Posterior vena cava (tissue), 2 donors: ENCODE data around the gene BRF1. TPM values are rescaled to one million over a fixed set of nuclear protein-coding genes. Genes with fewer than 3 reads are reported as not detected.
"Not testable (repeated sequence)": the region's sequence is repeated elsewhere in the genome, so short reads cannot be mapped to it uniquely, and the experiment has no call there.

ENCODE experiments used
- DNase-seq: peaks from one replicate; pipeline ENCODE4 v3.0.0-alpha.2; 2020; ENCODE audit warnings: low spot score
- intact Hi-C, 2 donors: fragments of 100-400 bp; cut with DNase I; formaldehyde crosslinking; loops; one replicate each; pipeline versions ENCODE4 v1.14.1 to v1.14.2; 2022 to 2023
- total RNA-seq, 2 donors: library from RNA; stranded (reverse); fragmentation: NEBNext Ultra II Directional; extraction: Animal tissue kit (Norgen Biotek cat#: 25700); gene quantifications; one replicate each; pipeline ENCODE4 v1.2.1, GENCODE V29; 2021
- donor health status: DM: yes; HTN: yes; CAD: no.
- donor health status: DM: yes; HTN: yes; CAD: no.

BRF1 gene
- total RNA-seq, 2 donors from 2014 or later, result 18.8 to 19.4 TPM

GRCh38 chr14:105323663-105324062 lies 22.9 kb upstream of the BRF1 start:
- no peak for DNase-seq
- intact Hi-C loops, result no loop called here

DNA sequence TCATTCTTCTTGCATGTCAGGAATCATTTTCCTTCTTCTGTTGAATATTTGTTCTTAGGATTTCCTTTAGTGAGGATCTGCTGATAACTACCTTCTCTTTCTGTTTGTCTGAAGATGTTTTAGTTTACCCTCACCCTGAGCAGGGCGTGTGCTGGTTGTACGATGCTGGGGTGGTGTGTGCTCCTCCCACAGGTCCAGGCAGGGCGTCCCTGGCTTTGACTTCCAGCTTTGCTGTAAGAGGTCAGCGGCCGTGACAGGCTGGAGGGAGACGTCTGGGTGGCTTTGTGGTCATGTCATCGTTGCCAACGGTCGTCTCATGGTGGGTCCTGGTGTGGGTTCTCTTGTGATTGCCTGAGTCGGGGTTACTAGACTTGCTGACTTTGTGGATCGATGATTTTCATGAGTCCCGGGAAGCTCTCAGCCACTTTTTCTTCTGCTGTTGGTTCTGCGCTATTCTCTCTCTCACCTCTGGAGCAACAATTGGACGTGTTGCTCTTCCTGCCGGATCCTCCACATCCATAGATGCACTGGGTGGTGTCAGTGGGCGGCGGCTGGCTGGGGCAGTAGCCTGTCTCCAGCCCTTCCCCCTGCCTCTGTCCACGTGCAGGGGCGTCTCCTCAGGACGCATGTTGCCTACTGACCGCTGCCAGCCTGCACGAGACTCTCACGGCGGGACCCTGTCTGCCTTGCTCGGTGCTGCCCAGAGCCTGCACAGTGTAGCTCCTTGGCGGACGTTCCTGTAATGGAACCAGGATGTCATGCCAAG lies 22.2 kb upstream of the BRF1 start:
- intact Hi-C loops, result no loop called here
- no peak for DNase-seq

GRCh38 chr14:105317546-105317945 lies 16.7 kb upstream of the BRF1 start:
- peak; percentile 88 for DNase-seq
- intact Hi-C loops, result no loop called here

DNA sequence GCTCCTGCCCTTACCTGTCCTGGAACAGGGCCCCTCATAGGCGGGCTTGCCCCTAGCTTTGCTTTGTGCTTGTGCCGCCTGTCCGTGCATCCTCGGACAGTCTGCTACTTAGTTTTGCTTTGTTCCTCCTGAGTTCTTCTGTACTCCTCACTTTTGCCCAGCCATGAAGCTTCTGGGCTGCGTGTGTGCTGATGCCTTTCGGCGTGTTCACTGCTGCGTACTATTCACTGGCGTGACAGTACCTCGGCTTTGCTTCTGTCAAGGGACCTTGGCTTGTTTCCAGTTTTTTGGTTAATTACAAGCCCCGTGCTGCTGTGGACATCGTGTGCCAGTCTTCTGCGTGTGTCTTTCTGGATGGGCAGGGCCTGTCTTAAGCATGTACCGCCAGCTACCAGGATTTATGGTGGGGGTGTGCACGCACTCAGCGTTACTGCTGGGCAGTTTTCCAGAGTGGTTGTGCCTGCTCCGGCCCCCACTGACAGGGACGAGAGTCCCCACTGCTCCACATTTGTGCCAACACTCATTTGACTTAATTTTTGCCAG lies 16.2 kb upstream of the BRF1 start:
- DNase-seq, result no peak

GRCh38 chr14:105316577-105316941 lies 15.8 kb upstream of the BRF1 start:
- intact Hi-C loops, result no loop called here
- no peak for DNase-seq

More for the DNA sequence above, 16.2 kb upstream of the BRF1 start:
- intact Hi-C loops, result no loop called here

DNA sequence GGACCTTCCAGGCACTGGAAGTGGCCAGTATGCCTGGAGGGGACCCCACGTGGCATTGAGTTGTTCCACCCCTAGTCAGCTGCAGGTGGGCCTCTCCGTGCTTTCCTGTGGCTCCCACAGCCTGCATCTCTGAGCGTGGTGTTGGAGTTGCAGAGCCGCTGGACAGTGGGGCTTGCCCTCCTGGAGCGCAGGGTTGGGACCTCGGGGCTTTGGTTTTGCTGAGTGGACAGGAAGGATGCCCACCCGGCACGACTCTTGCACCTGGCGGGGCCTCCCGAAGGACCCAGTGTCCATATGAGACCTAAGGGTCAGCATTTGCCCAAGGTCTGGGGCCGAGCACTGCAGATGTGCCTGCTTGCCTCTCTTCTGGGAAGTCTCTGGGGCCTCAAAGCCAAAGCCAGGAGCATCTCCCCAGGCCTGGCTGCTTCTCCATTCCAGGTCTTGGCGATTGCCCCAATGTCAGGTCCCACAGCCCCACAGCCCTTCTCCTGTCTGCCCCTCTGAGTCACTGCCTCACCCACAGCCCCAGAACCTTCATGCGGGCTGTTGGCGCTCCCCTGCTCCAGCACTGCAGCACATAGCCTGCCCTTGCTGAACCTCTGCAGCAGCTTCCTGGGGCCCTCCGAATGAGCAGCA lies 15.3 kb upstream of the BRF1 start:
- peak; percentile 81 for DNase-seq
- intact Hi-C loops, result no loop called here

GRCh38 chr14:105315211-105315721 lies 14.5 kb upstream of the BRF1 start:
- intact Hi-C loops, result no loop called here
- peak; percentile 84 for DNase-seq

DNA sequence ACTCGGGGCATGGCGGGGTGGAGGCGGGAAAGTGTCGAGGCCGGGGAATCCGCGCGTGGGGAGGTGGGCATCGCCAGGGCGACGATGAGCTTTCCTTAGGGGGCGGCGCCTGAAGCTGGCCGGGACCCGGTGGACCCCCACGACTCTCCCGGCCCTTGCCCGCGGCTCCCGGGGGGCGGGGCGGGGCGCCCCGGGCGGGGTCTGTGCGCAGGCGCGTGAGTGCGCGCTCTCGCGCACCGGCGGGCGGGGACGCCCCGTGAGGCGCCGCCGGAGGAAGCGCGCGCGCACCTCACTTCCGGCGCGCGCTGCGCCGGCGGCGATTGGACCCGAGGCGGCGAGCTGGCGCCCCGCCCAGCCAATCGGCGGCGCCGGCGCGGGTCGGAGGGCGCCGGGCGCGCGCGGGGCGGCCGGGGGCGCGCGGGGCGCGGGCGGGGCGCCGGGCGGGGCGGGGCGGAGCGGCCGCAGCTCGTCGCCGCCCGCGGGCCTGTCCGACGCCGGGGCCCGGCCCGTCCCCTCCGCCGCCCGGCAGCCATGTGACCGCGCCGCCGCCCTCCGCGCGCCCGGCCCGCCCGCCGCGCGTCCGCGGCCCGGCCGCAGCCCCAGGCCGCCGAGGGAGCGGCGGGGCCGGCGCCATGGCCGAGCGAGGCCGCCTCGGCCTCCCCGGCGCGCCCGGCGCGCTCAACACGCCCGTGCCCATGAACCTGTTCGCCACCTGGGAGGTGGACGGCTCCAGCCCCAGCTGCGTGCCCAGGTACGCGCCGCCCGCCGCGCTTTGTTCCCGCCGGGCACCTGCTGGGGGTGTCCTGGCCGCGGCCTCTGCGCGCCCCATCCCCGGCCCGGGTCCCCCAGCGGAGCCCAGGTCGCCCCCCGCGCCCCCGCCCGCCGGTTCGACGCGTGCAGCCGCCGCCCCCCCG lies 13.7 kb upstream of the BRF1 start, which contains the start of gene PACS2:
Gene PACS2, plus strand, starts transcription at position 462 of the 914 bp plus-strand sequence. Its CDS starts 171 bp downstream, at position 633.
- intact Hi-C loops, result no loop called here
- peak; percentile 91 for DNase-seq

DNA sequence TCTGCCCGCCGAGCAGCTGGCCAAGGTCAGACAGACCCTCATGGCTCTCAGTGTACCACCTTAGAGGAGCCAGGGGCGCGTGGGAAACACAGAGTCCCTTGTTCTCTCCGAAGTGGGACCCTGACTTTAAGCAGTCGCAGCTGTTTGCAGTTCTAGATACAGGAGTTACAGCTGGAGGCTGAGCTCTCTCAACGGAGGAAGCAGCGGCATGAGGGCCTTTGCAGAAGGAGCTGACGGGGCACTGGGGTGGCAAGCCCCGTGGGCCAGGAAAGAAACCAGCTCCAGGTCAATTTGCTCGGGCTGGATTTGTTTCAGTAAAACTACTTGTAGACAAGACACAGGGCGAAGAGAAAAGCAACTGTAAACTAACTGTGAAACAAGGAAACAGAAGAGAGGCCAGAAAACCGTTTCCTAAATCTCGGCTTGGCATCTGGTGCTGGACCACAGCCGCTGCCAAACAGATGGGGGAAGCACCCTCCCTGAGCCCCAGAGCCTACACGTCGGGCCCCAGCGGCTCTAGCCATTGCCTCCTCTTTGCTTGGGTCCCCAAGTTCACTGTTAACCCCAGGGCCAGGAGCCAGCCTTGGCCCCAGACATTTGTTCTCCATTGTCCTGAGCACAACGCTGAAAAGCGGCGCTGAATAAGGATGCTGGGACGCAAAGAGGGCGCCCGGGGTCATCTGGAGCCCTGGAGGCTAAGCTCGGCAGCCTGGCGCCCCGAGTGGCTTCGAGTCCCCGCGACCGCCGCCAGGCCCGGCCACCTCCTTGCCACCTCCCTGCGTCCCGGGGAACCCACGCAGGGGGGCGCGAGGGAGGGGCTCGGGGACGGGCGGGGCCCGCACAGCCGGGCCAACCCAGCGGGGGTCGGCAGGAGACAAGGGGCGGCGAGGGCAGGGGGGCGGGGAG lies 12.8 kb upstream of the BRF1 start:
- DNase-seq, result no peak
- intact Hi-C loops, result no loop called here

- intact Hi-C loops, result no loop called here
- DNase-seq, result no peak
Measured at GRCh38 chr14:105312973-105313372, 12.2 kb upstream of the BRF1 start.

DNA sequence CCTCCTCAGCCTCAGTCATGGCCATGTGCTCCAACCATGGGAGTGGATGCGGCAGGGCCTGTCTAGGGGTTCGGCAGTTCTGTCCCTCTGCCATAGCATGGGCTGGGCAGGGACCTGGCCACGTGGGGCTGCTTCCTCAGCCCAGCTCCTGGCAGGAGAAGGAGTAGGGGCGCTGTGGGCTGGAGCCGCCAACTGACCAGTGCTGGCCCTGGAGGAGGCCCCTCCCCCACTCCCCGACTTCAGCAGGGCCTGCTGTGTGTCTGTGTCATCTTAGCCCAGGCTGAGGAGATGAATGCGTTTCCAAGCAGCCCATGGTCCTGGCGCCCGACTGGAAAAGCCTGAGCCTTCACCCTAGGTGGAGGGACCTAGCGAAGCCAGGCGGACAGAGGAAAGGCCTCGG lies 11.0 kb upstream of the BRF1 start:
- intact Hi-C loops, result no loop called here
- DNase-seq, result no peak

DNA sequence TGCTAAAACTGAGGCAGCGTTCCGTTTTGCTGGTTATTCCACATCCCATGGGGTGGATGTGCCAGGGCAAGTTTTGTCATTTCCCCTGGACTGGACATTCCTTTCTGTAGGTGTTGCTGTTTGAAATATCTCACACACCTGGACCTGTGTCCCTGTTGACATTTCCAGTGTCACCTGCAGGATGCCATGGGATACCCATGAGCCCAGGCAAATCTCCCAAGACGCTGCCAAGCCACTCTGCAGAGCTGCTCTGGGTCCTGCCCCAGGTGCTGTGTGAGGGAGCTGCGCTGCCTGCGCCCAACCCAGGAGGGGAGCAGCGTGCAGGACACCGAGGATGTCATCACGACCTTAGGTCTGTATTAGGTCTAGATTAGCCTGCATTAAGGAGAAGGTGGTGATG lies 8.6 kb upstream of the BRF1 start:
- intact Hi-C loops, result no loop called here
- DNase-seq, result no peak

DNA sequence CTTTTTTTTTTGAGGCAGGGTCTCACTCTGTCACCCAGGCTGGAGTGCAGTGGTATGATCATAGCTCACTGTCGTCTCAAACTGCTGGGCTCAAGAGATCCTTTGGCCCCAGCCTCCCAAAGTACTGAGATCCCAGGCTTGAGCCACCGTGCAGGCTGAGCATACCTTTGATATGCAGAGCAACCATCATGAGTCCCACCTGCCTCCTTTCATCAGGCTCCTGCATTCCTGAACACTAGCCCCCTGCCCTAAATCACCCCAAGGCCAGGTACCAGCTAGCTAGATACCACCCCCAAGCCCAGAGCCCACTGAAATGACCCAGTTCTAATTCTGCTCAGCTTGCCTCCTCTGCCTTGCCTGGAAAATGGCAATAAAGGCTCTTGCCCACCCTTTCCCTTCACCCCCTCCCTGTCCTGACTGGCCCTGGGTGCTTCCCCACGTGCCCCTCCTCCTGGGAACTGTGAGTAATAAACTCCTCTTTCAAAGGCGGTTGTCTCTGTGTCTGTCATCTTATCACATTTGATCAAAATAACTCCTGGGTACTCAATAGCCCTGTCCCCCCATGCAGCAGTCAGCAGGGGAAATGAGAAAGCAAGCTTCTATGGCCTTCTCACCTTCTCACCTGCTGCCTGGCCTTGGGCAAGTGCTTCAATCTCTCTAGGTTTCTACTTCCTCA lies 6.4 kb upstream of the BRF1 start:
- DNase-seq, result no peak
- intact Hi-C loops, result no loop called here

- intact Hi-C loops, result no loop called here
- DNase-seq, result no peak
Measured at GRCh38 chr14:105305791-105306190, 5.0 kb upstream of the BRF1 start.

GRCh38 chr14:105305345-105305744 lies 4.5 kb upstream of the BRF1 start:
- no peak for DNase-seq
- intact Hi-C loops, result no loop called here

DNA sequence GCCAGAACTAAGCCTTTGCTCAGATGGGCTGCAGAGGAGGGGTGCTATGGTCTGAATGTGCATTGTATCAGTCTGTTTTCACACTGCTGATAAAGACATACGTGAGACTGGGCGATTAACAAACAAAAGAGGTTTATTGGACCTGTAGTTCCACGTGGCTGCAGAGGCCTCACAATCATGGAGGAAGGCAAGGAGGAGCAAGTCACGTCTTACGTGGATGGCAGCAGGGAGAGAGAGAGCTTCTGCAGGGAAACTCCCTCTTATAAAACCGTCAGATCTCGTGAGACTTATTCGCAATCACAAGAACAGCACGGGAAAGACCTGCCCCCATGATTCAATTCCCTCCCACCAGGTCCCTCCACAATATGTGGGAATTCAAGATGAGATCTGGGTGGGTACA lies 3.8 kb upstream of the BRF1 start:
- intact Hi-C loops, result no loop called here
- DNase-seq, result no peak

GRCh38 chr14:105303949-105304348 lies 3.1 kb upstream of the BRF1 start:
- intact Hi-C loops, result no loop called here
- DNase-seq, result no peak

- DNase-seq, intact Hi-C loops: not testable (repeated sequence)
Measured at GRCh38 chr14:105301915-105302249, 1.1 kb upstream of the BRF1 start.
